HepG2 (cell line): ENCODE results near the gene HES3. TPM values are rescaled to one million over a fixed set of nuclear protein-coding genes. Genes with fewer than 3 reads are reported as not detected.

Source experiments
- ATAC-seq: fragments of 200-7000 bp; cut with Tn5 transposase; 3 replicates; pipeline ENCODE4 v1.9.1; 2020; ENCODE audit warnings: mild to moderate bottlenecking, moderate library complexity
- BruUV-seq: library from RNA; stranded (reverse); fragments of 400-500 nt; replicated peaks from 2 replicates; lab custom pipeline; 2021; lab: Mats Ljungman, UMichigan
- CTCF ChIA-PET: fragments of 300-600 bp; formaldehyde crosslinking; extraction: SDS; loops from one replicate; lab custom pipeline; 2021; ENCODE audit warnings: low total read pairs, inconsistent platforms, low intra/inter-chr PET ratio; lab: Yijun Ruan, JAX
- POLR2A ChIA-PET: fragments of 350-600 bp; sonication (Branson Sonifier 250); formaldehyde crosslinking; loops from one replicate; lab custom pipeline; 2020; ENCODE audit warnings: antibody characterized with exemption, inconsistent platforms; lab: Yijun Ruan, JAX
- DNase-seq: peaks from one replicate; pipeline ENCODE4 v3.0.0-alpha.2; 2015; ENCODE audit warnings: low spot score
- FAIRE-seq: peaks from 3 replicates; lab custom pipeline; 2011; peaks lifted over from hg19 to GRCh38; lab: Jason Lieb, UNC
- H2AFZ ChIP-seq: one replicate; pipeline ENCODE4 v1.6.1; 2011; ENCODE audit warnings: low read length, inconsistent platforms
- H3K27ac ChIP-seq: fragments of 300-600 bp; 3 replicates; pipeline ENCODE4 v1.8.0; 2011; ENCODE audit warnings: mixed run types, mild to moderate bottlenecking, mixed read lengths, low read length, inconsistent platforms; ENCODE audit not compliant: insufficient read depth; ENCODE audit errors: extremely low read length
- H3K27me3 ChIP-seq, 2 experiments: fragments of 200-600 bp in 1 of 2; 2 replicates in 1 of 2; 3 replicates in 1 of 2; pipeline versions ENCODE4 v1.6.0 to v1.8.0; 2011; ENCODE audit warnings: low read length in 2 of 2, mild to moderate bottlenecking in 2 of 2, moderate library complexity in 2 of 2, inconsistent platforms in 1 of 2; ENCODE audit not compliant: insufficient read depth in 2 of 2, control insufficient read depth in 1 of 2
- H3K36me3 ChIP-seq, 2 experiments: fragments of 200-600 bp in 1 of 2; replicated peaks in 1 of 2; 2 replicates in 1 of 2; 3 replicates in 1 of 2; pipeline versions ENCODE4 v1.5.1 to v1.8.0; 2011; ENCODE audit warnings: low read length in 2 of 2, inconsistent platforms in 1 of 2; ENCODE audit not compliant: insufficient read depth in 2 of 2, control insufficient read depth in 1 of 2
- H3K4me1 ChIP-seq: 2 replicates; pipeline ENCODE4 v1.5.1; 2012; ENCODE audit warnings: low read length, inconsistent platforms; ENCODE audit not compliant: insufficient read depth
- H3K4me2 ChIP-seq: 2 replicates; pipeline ENCODE4 v1.6.0; 2011; ENCODE audit warnings: low read depth, low read length, inconsistent platforms
- H3K4me3 ChIP-seq, 3 experiments: fragments of 200-600 bp in 1 of 3; sonication (generic), shearing (Covaris generic) in 1 of 3; replicated peaks in 1 of 3; 2 replicates each; pipeline ENCODE4 v1.5.1; 2011 to 2016; ENCODE audit warnings: low read length in 3 of 3, inconsistent platforms in 2 of 3, low read depth in 2 of 3, mild to moderate bottlenecking in 2 of 3, control low read depth in 1 of 3, mixed read lengths in 1 of 3; ENCODE audit not compliant: insufficient read depth in 1 of 3
- H3K79me2 ChIP-seq: one replicate; pipeline ENCODE4 v1.6.1; 2011; ENCODE audit warnings: low read length, inconsistent platforms; ENCODE audit not compliant: insufficient read depth
- H3K9ac ChIP-seq: 2 replicates; pipeline ENCODE4 v1.6.0; 2011; ENCODE audit warnings: mild to moderate bottlenecking, low read depth, low read length, inconsistent platforms; ENCODE audit not compliant: insufficient read depth
- H3K9me3 ChIP-seq: 2 replicates; pipeline ENCODE4 v1.5.1; 2012; ENCODE audit warnings: mild to moderate bottlenecking, low read length
- H4K20me1 ChIP-seq: 2 replicates; pipeline ENCODE4 v1.6.0; 2011; ENCODE audit warnings: inconsistent platforms, mild to moderate bottlenecking, low read length, moderate library complexity; ENCODE audit not compliant: insufficient read depth
- ATF5 ChIP-seq: sonication (generic); formaldehyde crosslinking; IDR thresholded peaks from 2 replicates; pipeline ENCODE4 v1.4.0; 2020; ENCODE audit warnings: mild to moderate bottlenecking, low read depth, missing genetic modification reagents
- MLLT10 ChIP-seq: sonication (generic); formaldehyde crosslinking; IDR thresholded peaks from 2 replicates; pipeline ENCODE4 v1.4.0; 2020; ENCODE audit warnings: missing genetic modification reagents
- NBN ChIP-seq: fragments of 450-650 bp; conservative IDR thresholded peaks from 2 replicates; pipeline ENCODE4 v1.6.1; 2017
- REPIN1 ChIP-seq: sonication (generic); formaldehyde crosslinking; IDR thresholded peaks from 2 replicates; pipeline ENCODE4 v1.8.0; 2022; ENCODE audit warnings: missing genetic modification reagents, low read depth, mild to moderate bottlenecking, borderline replicate concordance
- ZNF326 ChIP-seq: sonication (generic); formaldehyde crosslinking; IDR thresholded peaks from 2 replicates; pipeline ENCODE4 v1.4.0; 2020; ENCODE audit warnings: missing genetic modification reagents, borderline replicate concordance
- ZNF407 ChIP-seq: sonication (generic); formaldehyde crosslinking; IDR thresholded peaks from one replicate; pipeline ENCODE4 v1.5.1; 2020; ENCODE audit warnings: mild to moderate bottlenecking, missing genetic modification reagents; ENCODE audit errors: not compliant biosample characterization
- WGBS: methylation state at CpG from one replicate; pipeline ENCODE4 v1.1.6; 2017; ENCODE audit warnings: low lambda C conversion rate; 5-methylcytosine and 5-hydroxymethylcytosine counted together
- in situ Hi-C: cut with HindIII; loops from 2 replicates; pipeline ENCODE4 v1.10.0; 2017; ENCODE audit warnings: low pct_unique_long_range_greater_than_20kb; ENCODE audit not compliant: extremely low pct_ligation_motif_present
- intact Hi-C: fragments of 100-400 bp; cut with micrococcal nuclease; formaldehyde crosslinking; loops from one replicate; pipeline ENCODE4 v1.10.0; 2022; ENCODE audit not compliant: unreplicated experiment
- polyA plus RNA-seq, 8 experiments: library from polyadenylated mRNA; depleted of rRNA in 3 of 8; stranded (reverse) in 7 of 8; unstranded in 1 of 8; fragments of >200 nt; fragmentation: Illumina TruSeq in 4 of 8; extraction: Trizol in 4 of 8; gene quantifications; 2 replicates each; pipeline versions ENCODE4 v1.2.1 to v1.2.3, GENCODE V29; 2011 to 2016; ENCODE audit warnings: low read depth in 4 of 8, missing spikeins in 1 of 8, mixed read lengths in 1 of 8; ENCODE audit not compliant: insufficient read depth in 1 of 8
- total RNA-seq, 5 experiments: library from RNA; depleted of rRNA; stranded (reverse); fragments of >200 nt; fragmentation: Illumina TruSeq; extraction: Trizol; gene quantifications; 2 replicates each; pipeline ENCODE4 v1.2.3, GENCODE V29; 2016; ENCODE audit warnings: low read depth in 1 of 5

The HES3 gene
- total and polyA plus RNA-seq, 2 of the 13 experiments (the other 11 are each of a cell fraction or from before 2014, with no cell fraction given) = not detected

GRCh38 chr1:6275826-6276782 is 32.1 kb downstream of the HES3 start:
- Histone ChIP-seq H3K36me3 (peaks cover 3 to 6% of the 10 kb centered on the region in 2 experiments; a peak in 2 of 5 replicates), H3K4me1 (peaks cover 9% of the 10 kb centered on the region), H3K79me2 (no peaks in the 10 kb centered on the region), H3K9me3 (no peaks in the 10 kb centered on the region), H4K20me1 (no peaks in the 10 kb centered on the region), H3K27ac (no peak overlapping the region), H2AFZ (no peak overlapping the region), H3K27me3 (no peaks in the 10 kb centered on the region), H3K9ac (no peak overlapping the region), H3K4me2 (no peak overlapping the region), H3K4me3 (no peak overlapping the region)
- no TSS peak for BruUV-seq
- WGBS = 91% methylated on average over 25 of the region's 35 CpGs
- POLR2A ChIA-PET = no interaction called here
- ATAC-seq (no peak), FAIRE-seq (no peak), DNase-seq (no peak)
- intact Hi-C loops (no loop called here), in situ Hi-C loops (no loop called here)
- TF ChIP-seq NBN = no peak
- TF ChIP-seq ATF5 (CRISPR knock-in tag) = no peak
- no peak for TF ChIP-seq ZNF407
- no peak for TF ChIP-seq REPIN1 (CRISPR knock-in tag)
- no peak for TF ChIP-seq ZNF326 (CRISPR knock-in tag)
- no peak for TF ChIP-seq MLLT10
- CTCF ChIA-PET = no interaction called here
